22Rv1 (cell line): Measurements from ENCODE around the gene RMND5B.

Experiments used
- H3K27ac ChIP-seq: fragments of 450-650 bp; 2 replicates; pipeline ENCODE4 v1.5.1; 2017
- ZFX ChIP-seq: fragments of 450-650 bp; IDR thresholded peaks from 2 replicates; pipeline ENCODE4 v1.6.1; 2017; ENCODE audit warnings: antibody characterized with exemption, borderline replicate concordance
- TF ChIP-seq, protein P1 (sequence below): fragments of 450-650 bp; IDR thresholded peaks from 2 replicates; pipeline ENCODE4 v1.5.1; 2017; ENCODE audit warnings: mild to moderate bottlenecking

RMND5B gene

GRCh38 chr5:178108446-178108845, 22.4 kb upstream of the RMND5B start:
- no peak overlapping the region for H3K27ac ChIP-seq

DNA sequence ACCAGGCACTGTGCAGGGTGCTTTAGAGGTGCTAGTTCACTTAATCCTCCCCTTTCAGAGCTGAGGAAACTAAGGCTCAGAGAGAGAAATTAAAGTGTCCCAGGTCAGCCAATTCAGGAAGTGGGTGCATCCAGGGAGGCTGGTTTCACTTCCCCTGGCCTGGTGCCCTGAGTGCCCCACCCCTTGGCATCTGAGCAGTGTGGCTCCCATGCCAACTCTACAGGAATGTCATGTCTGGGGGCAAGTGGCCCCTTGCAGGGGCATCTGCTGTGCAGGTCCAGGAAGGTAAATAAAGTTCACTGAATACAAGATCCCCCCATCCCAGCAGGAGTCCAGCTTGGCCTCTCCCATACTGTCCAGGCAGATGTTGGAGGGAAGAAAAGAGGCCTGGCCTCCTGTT, 21.8 kb upstream of the RMND5B start:
- no peak for TF ChIP-seq ZFX
- TF ChIP-seq, protein P1, sequence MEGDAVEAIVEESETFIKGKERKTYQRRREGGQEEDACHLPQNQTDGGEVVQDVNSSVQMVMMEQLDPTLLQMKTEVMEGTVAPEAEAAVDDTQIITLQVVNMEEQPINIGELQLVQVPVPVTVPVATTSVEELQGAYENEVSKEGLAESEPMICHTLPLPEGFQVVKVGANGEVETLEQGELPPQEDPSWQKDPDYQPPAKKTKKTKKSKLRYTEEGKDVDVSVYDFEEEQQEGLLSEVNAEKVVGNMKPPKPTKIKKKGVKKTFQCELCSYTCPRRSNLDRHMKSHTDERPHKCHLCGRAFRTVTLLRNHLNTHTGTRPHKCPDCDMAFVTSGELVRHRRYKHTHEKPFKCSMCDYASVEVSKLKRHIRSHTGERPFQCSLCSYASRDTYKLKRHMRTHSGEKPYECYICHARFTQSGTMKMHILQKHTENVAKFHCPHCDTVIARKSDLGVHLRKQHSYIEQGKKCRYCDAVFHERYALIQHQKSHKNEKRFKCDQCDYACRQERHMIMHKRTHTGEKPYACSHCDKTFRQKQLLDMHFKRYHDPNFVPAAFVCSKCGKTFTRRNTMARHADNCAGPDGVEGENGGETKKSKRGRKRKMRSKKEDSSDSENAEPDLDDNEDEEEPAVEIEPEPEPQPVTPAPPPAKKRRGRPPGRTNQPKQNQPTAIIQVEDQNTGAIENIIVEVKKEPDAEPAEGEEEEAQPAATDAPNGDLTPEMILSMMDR = no peak
- no peak overlapping the region for H3K27ac ChIP-seq

More at GRCh38 chr5:178108446-178108845, 22.4 kb upstream of the RMND5B start:
- no peak for TF ChIP-seq ZFX
- TF ChIP-seq, protein P1 = no peak

DNA sequence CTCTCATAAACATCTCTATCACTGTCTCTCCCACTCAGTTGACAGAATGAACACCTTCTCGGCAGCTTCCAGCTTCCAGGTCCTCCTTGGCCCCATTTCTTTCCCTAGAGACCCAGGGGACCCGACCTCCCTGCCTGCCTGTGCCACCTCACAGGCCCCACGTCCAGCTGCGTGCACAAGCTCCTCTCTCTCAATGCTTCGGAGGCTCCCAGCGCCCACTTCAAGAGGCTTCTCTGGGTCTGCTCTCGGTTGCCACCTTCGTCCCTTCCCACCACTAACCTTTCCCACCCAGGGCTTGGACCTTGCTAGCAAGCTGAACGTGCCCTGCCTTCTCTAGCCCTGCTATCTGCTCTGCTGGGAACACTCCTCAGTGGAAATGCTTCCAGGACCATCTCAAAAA, 20.3 kb upstream of the RMND5B start:
- H3K27ac ChIP-seq = no peak overlapping the region
- no peak for TF ChIP-seq ZFX
- TF ChIP-seq, protein P1 = no peak

DNA sequence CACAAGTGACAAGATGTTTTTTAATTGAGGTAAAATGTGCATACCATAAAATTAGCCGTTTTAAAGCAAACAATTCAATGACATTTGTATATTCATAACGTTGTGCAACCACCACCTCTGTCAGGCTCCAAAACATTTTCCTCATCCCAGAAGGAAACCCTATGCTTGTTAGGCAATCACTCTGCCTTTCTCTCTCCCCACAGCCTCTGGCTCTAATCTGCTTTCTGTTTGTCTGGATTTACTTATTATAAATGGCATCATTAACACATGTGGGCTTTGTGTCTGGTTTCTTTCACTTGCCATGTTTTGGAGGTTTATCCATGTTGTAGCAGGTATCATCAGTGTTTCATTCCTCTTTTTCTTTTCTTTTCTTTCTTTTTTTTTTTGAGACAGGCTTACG, 18.9 kb upstream of the RMND5B start:
- TF ChIP-seq ZFX = no peak
- TF ChIP-seq, protein P1 = no peak

GRCh38 chr5:178112545-178112944, 18.3 kb upstream of the RMND5B start:
- TF ChIP-seq, protein P1 = no peak
- no peak for TF ChIP-seq ZFX
- peak overlapping the region; percentile 37; the same call in 1 of the 2 replicates for H3K27ac ChIP-seq

More for the DNA sequence above, 18.9 kb upstream of the RMND5B start:
- H3K27ac ChIP-seq = 0 out of 2 replicates have a peak overlapping the region, but pooled peaks have one; percentile 17

- TF ChIP-seq ZFX = no peak
- TF ChIP-seq, protein P1 = peak; percentile 61
- H3K27ac ChIP-seq = peak within 1 kb of the TSS; percentile 37
Observed at GRCh38 chr5:178113141-178113787, 17.6 kb upstream of the RMND5B start, which contains the start of gene N4BP3. Gene N4BP3, plus strand, starts transcription at chr5:178113532. Its CDS starts 6,052 bp downstream, at chr5:178119584.

DNA sequence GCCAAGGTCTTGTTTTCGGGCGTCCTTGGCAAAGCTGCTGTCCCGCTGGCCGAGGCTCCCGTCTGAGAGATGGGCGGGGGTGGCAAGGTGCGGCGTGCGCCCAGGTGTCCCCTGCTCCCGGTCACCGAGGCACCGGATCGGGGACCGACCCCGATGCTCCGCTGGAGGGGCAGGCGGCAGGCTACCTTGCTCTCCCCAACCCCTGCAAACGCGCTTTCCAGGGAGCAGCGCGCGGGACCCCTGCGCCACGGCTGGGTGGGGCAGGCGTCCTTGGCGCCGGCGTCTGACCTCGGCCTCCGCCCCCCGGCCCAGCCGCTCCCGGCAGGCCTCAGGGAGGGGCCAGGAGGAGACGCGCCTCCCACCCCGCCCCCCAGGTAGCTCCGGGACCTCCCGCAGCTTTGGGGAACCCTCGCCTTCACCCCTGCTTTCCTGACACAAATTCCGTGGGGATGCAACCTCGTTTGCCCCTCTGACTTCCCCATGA, 16.9 kb upstream of the RMND5B start:
- peak overlapping the region; percentile 37 for H3K27ac ChIP-seq
- TF ChIP-seq, protein P1 = peak; percentile 16
- TF ChIP-seq ZFX = no peak
